A673 (cell line): ENCODE measurements around the gene MMP21. TPM values are rescaled to one million over a fixed set of nuclear protein-coding genes. Genes with fewer than 3 reads are reported as not detected.

Source experiments
- BruUV-seq: library from RNA; stranded (reverse); fragments of 400-500 nt; replicated peaks from 2 replicates; lab custom pipeline; 2021; lab: Mats Ljungman, UMichigan
- CTCF ChIA-PET: fragments of 300-600 bp; sonication (Branson Sonifier 250); formaldehyde crosslinking; loops from one replicate; lab custom pipeline; 2022; ENCODE audit warnings: antibody characterized with exemption; lab: Charles Lee
- POLR2A ChIA-PET: fragments of 300-600 bp; sonication (Branson Sonifier 250); formaldehyde crosslinking; loops from one replicate; lab custom pipeline; 2022; ENCODE audit warnings: antibody characterized with exemption; ENCODE audit not compliant: low non-redundant PET; lab: Charles Lee
- DNase-seq: peaks from one replicate; pipeline ENCODE4 v3.0.0-alpha.2; 2015; ENCODE audit warnings: low spot score
- H3K27ac ChIP-seq: fragments of 200-600 bp; sonication (generic); 2 replicates; pipeline ENCODE4 v1.5.1; 2016; ENCODE audit warnings: mixed run types, low read depth, mild to moderate bottlenecking, mixed read lengths, antibody characterized with exemption, low read length; ENCODE audit not compliant: poor library complexity, severe bottlenecking
- H3K27me3 ChIP-seq: fragments of 200-600 bp; sonication (generic); replicated peaks from 2 replicates; pipeline ENCODE4 v1.6.1; 2017; ENCODE audit warnings: mixed run types, low read depth, mild to moderate bottlenecking, mixed read lengths, antibody characterized with exemption, low read length; ENCODE audit not compliant: insufficient read depth, poor library complexity
- H3K36me3 ChIP-seq: fragments of 200-600 bp; sonication (generic); 2 replicates; pipeline ENCODE4 v1.6.1; 2016; ENCODE audit warnings: mixed run types, mild to moderate bottlenecking, mixed read lengths, antibody characterized with exemption, low read length; ENCODE audit not compliant: insufficient read depth, poor library complexity, severe bottlenecking
- H3K4me1 ChIP-seq: fragments of 200-600 bp; sonication (generic); 2 replicates; pipeline ENCODE4 v1.6.1; 2017; ENCODE audit warnings: mixed run types, mild to moderate bottlenecking, mixed read lengths, antibody characterized with exemption, low read length; ENCODE audit not compliant: insufficient read depth, poor library complexity, severe bottlenecking
- H3K4me3 ChIP-seq: fragments of 200-600 bp; sonication (generic); 2 replicates; pipeline ENCODE4 v1.5.1; 2016; ENCODE audit warnings: low read depth, mixed run types, mild to moderate bottlenecking, mixed read lengths, low read length; ENCODE audit not compliant: poor library complexity, severe bottlenecking
- H3K9me3 ChIP-seq: fragments of 200-600 bp; sonication (generic); 2 replicates; pipeline ENCODE4 v1.6.1; 2016; ENCODE audit warnings: mixed run types, low read depth, mild to moderate bottlenecking, mixed read lengths, antibody characterized with exemption, low read length; ENCODE audit not compliant: poor library complexity, severe bottlenecking
- CTCF ChIP-seq: fragments of 300-800, 200-600 bp; sonication (generic); conservative IDR thresholded peaks from 2 replicates; pipeline ENCODE4 v1.5.1; 2017; ENCODE audit warnings: low read depth, mild to moderate bottlenecking, antibody characterized with exemption, low read length, moderate library complexity, mixed read lengths
- EZH2 ChIP-seq: fragments of 200-600 bp; sonication (generic); IDR thresholded peaks from 2 replicates; pipeline ENCODE4 v1.6.1; 2017; ENCODE audit warnings: borderline replicate concordance, low read depth, mild to moderate bottlenecking, mixed read lengths, antibody characterized with exemption, low read length; ENCODE audit not compliant: poor library complexity, severe bottlenecking
- intact Hi-C: fragments of 100-400 bp; cut with micrococcal nuclease; formaldehyde crosslinking; loops from one replicate; pipeline ENCODE4 v1.10.0; 2022; ENCODE audit not compliant: unreplicated experiment
- total RNA-seq: library from RNA; stranded (reverse); gene quantifications from 2 replicates; pipeline ENCODE4 v1.2.3, GENCODE V29; 2021

Gene MMP21
- total RNA-seq, 1 experiment from 2014 or later = not detected

- H3K4me3 ChIP-seq = no peak overlapping the region
- H3K4me1 ChIP-seq = no peaks in the 10 kb centered on the region
- ChIA-PET POLR2A (no interaction called here), CTCF (no interaction called here)
- intact Hi-C loops = no loop called here
- H3K27ac ChIP-seq = no peak overlapping the region
- BruUV-seq = no TSS peak
- DNase-seq = no peak
- no peaks in the 10 kb centered on the region for H3K9me3 ChIP-seq
- H3K36me3 ChIP-seq = no peaks in the 10 kb centered on the region
- no peaks in the 10 kb centered on the region for H3K27me3 ChIP-seq
- no peak for TF ChIP-seq CTCF
- TF ChIP-seq EZH2 = no peak
Observed at GRCh38 chr10:125782616-125783015, 7.0 kb upstream of the MMP21 start.

- Histone ChIP-seq H3K4me1 (no peaks in the 10 kb centered on the region), H3K27me3 (no peaks in the 10 kb centered on the region), H3K4me3 (no peak overlapping the region), H3K27ac (no peak overlapping the region), H3K9me3 (no peaks in the 10 kb centered on the region), H3K36me3 (no peaks in the 10 kb centered on the region)
- no TSS peak for BruUV-seq
- no peak for DNase-seq
- POLR2A ChIA-PET = no interaction called here
- CTCF ChIA-PET = no interaction called here
- intact Hi-C loops = no loop called here
- TF ChIP-seq EZH2 = no peak
- TF ChIP-seq CTCF = no peak
Observed at GRCh38 chr10:125782054-125782453, 6.4 kb upstream of the MMP21 start.

GRCh38 chr10:125781374-125781773 lies 5.8 kb upstream of the MMP21 start:
- no peaks in the 10 kb centered on the region for H3K9me3 ChIP-seq
- intact Hi-C loops = no loop called here
- ChIA-PET POLR2A (no interaction called here), CTCF (no interaction called here)
- TF ChIP-seq EZH2 = no peak
- no peak for TF ChIP-seq CTCF
- H3K4me1 ChIP-seq = no peaks in the 10 kb centered on the region
- DNase-seq = no peak
- BruUV-seq = no TSS peak
- no peaks in the 10 kb centered on the region for H3K36me3 ChIP-seq
- H3K4me3 ChIP-seq = no peak overlapping the region
- no peak overlapping the region for H3K27ac ChIP-seq
- H3K27me3 ChIP-seq = no peaks in the 10 kb centered on the region
